ENCODE measurements around the gene ZNF134.

ZNF134 gene

GRCh38 chr19:57615346-57615745 is 1.3 kb downstream of the ZNF134 start:
- TF ChIP-seq CTCF (IDR thresholded peaks at IDR 0.05; ENCODE audit: low read depth, low read length): no peak
- no peak for DNase-seq (ENCODE audit: extremely low read depth, low read depth)

- no peak for TF ChIP-seq CTCF (IDR thresholded peaks at IDR 0.05; ENCODE audit: low read depth, low read length)
These were observed 6.8 kb downstream of the ZNF134 start for GRCh38 chr19:57620673-57621348.

GRCh38 chr19:57623091-57623490 is 9.0 kb downstream of the ZNF134 start:
- DNase-seq (ENCODE audit: extremely low read depth, low read depth): no peak
- no peak for TF ChIP-seq CTCF (IDR thresholded peaks at IDR 0.05; ENCODE audit: low read depth, low read length)

More at GRCh38 chr19:57620673-57621348, 6.8 kb downstream of the ZNF134 start:
- no peak for DNase-seq (ENCODE audit: extremely low read depth, low read depth)

GRCh38 chr19:57632987-57633831 is 19.2 kb downstream of the ZNF134 start, which contains the start of gene ZNF211:
Gene ZNF211, plus strand, starts transcription at chr19:57633168. Its CDS starts 179 bp downstream, at chr19:57633347.
- DNase-seq (ENCODE audit: extremely low read depth, low read depth): peak; percentile 73
- no peak for TF ChIP-seq CTCF (IDR thresholded peaks at IDR 0.05; ENCODE audit: low read depth, low read length)

GRCh38 chr19:57633832-57634131 is 19.7 kb downstream of the ZNF134 start:
- DNase-seq (ENCODE audit: extremely low read depth, low read depth): no peak
- TF ChIP-seq CTCF (IDR thresholded peaks at IDR 0.05; ENCODE audit: low read depth, low read length): no peak

GRCh38 chr19:57637379-57637778 is 23.3 kb downstream of the ZNF134 start:
- DNase-seq (ENCODE audit: extremely low read depth, low read depth): no peak
- TF ChIP-seq CTCF (IDR thresholded peaks at IDR 0.05; ENCODE audit: low read depth, low read length): no peak

- no peak for DNase-seq (ENCODE audit: extremely low read depth, low read depth)
- no peak for TF ChIP-seq CTCF (IDR thresholded peaks at IDR 0.05; ENCODE audit: low read depth, low read length)
These were observed 27.7 kb downstream of the ZNF134 start for GRCh38 chr19:57641715-57642234.

Data from AG09319 (cell line).